GM12891 (cell line): ENCODE results near the gene NKX2-2.

Experiments
- PAX5 ChIP-seq: IDR thresholded peaks from 2 replicates; pipeline ENCODE4 v1.6.1; 2011; ENCODE audit warnings: low read length, moderate library complexity, mild to moderate bottlenecking; ENCODE audit not compliant: insufficient read depth, severe bottlenecking
- POLR2A ChIP-seq: IDR thresholded peaks from 2 replicates; pipeline ENCODE4 v1.6.1; 2011; ENCODE audit warnings: low read depth, low read length, control low read depth
- POLR2AphosphoS5 ChIP-seq: IDR thresholded peaks from 2 replicates; pipeline ENCODE4 v1.6.1; 2011; ENCODE audit warnings: low read depth, low read length, control low read depth
- POU2F2 ChIP-seq: IDR thresholded peaks from 2 replicates; pipeline ENCODE4 v1.6.1; 2011; ENCODE audit warnings: low read depth, mild to moderate bottlenecking, control low read depth, low read length, moderate library complexity
- SPI1 ChIP-seq: IDR thresholded peaks from 2 replicates; pipeline ENCODE4 v1.6.1; 2011; ENCODE audit warnings: low read depth, low read length, control low read depth
- TAF1 ChIP-seq: IDR thresholded peaks from 2 replicates; pipeline ENCODE4 v1.6.1; 2011; ENCODE audit warnings: low read depth, low read length, control low read depth

DNA sequence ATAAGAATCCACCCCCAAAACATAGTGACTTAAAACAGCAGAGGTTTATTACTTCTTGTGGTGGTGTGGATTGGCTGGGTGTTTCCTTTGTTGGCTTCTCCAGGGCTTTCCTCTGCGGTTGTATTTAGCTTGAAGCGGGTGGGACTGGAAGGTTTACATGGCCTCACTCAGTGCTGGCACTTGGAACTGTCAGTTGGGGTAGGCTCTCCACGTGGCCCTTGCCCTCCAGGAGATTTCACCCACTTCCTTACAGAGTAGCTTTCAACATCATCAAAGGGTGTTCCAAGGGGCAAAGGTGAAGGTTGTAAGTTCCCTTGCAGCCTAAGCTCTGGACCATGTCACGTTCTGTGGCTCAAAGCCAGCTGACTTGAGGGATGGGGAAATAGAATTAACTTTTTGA, 32.5 kb upstream of the NKX2-2 start:
- no peak for TF ChIP-seq POLR2AphosphoS5
- TF ChIP-seq POLR2A, result no peak
- TF ChIP-seq SPI1, result no peak
- TF ChIP-seq TAF1, result no peak
- TF ChIP-seq PAX5, result no peak
- no peak for TF ChIP-seq POU2F2
